ENCODE results near the gene BBIP1. TPM values are rescaled to one million over a fixed set of nuclear protein-coding genes. Genes with fewer than 3 reads are reported as not detected.
A peak's percentile ranks its signal among the peaks of the same experiment; 100 is the strongest.

Gene BBIP1
- total RNA-seq, 1 experiment from 2014 or later: 46.9 TPM

- no TSS peak for BruUV-seq (replicated peaks)
- CTCF ChIA-PET: interaction anchor here (0.6 to 1.4 kb wide), 3 partner anchors 24 to 1217 kb away, joined by 3 read pairs; no protein-coding TSS in a partner anchor
Measured at GRCh38 chr10:110919971-110920881, 1.2 kb upstream of the BBIP1 start.

DNA sequence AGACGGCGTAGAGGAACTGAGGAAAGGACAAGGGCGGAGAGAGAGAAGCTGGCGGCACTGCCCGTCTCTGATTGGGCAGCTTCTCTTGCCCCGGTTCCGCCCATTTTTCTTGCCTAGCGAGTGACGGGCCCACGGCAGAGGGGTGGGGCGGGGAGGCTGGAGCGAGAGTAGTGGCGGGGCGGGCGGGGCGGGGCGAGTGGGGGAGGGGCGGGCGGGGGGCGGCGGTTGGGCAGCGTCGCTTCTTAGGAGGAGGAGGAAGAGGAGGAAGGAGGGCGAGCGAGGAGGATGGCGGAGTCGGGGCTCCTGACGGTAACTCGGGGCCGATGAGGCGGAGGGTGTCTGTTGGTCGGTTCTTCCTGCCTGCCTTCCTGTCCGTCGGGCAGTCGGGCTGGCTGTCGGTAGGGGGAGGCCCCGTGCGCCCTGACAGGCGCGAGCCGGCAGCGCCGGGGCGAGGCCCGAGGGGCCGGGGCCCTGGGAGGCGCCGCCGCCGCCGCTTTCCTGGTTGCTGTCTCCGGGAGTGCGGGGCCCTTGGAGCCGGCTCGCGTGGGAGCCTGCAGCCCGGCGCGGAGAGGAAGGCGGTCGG lies 460 bp upstream of the BBIP1 start, which contains the start of gene SHOC2:
Gene SHOC2 (plus strand): TSS at position 256 of the 583 bp plus-strand sequence. CDS start 44,755 bp downstream, outside the sequence.
- H3K27me3 Mint-ChIP-seq (ENCODE audit: insufficient read depth, unreplicated experiment): no peaks in the 10 kb centered on the region
- POLR2A ChIA-PET: interaction anchor here (0.6 to 5.5 kb wide), 30 partner anchors 8 to 615 kb away, joined by 3 to 129 read pairs (median 4); partner anchors contain the start of gene SMNDC1
- H3K4me3 Mint-ChIP-seq (ENCODE audit: unreplicated experiment): peak within 1 kb of the TSS; percentile 89
- no TSS peak for BruUV-seq (replicated peaks)
- H3K36me3 Mint-ChIP-seq (ENCODE audit: insufficient read depth, unreplicated experiment): peaks cover 18% of the 10 kb centered on the region
- no peaks in the 10 kb centered on the region for H3K9me3 Mint-ChIP-seq (ENCODE audit: unreplicated experiment)
- peak; percentile 13 for TF ChIP-seq CTCF (IDR thresholded peaks at IDR 0.05; ENCODE audit: unreplicated experiment)
- intact Hi-C loops (cut with micrococcal nuclease): loop anchor here (2.0 kb wide), 1 partner anchor 17 kb away; no protein-coding TSS in a partner anchor
- peak within 1 kb of the TSS; percentile 100 for H3K27ac Mint-ChIP-seq (ENCODE audit: low read depth, unreplicated experiment)
- peaks cover 28% of the 10 kb centered on the region for H3K4me1 Mint-ChIP-seq (ENCODE audit: insufficient read depth, unreplicated experiment)
- DNase-seq (ENCODE audit: unreplicated experiment): no peak
- CTCF ChIA-PET: no interaction called here

More at GRCh38 chr10:110919971-110920881, 1.2 kb upstream of the BBIP1 start:
- Mint-ChIP-seq H3K9me3 (ENCODE audit: unreplicated experiment) (no peaks in the 10 kb centered on the region), H3K27me3 (ENCODE audit: insufficient read depth, unreplicated experiment) (no peaks in the 10 kb centered on the region), H3K4me3 (ENCODE audit: unreplicated experiment) (peak overlapping the region; percentile 89), H3K4me1 (ENCODE audit: insufficient read depth, unreplicated experiment) (peaks cover 28% of the 10 kb centered on the region), H3K36me3 (ENCODE audit: insufficient read depth, unreplicated experiment) (peaks cover 16% of the 10 kb centered on the region), H3K27ac (ENCODE audit: low read depth, unreplicated experiment) (peak overlapping the region; percentile 100)
- intact Hi-C loops (cut with micrococcal nuclease): loop anchor here (2.0 to 5.0 kb wide), 2 partner anchors 17 to 117 kb away; no protein-coding TSS in a partner anchor
- peak; percentile 58 for DNase-seq (ENCODE audit: unreplicated experiment)
- TF ChIP-seq CTCF (IDR thresholded peaks at IDR 0.05; ENCODE audit: unreplicated experiment): no peak
- POLR2A ChIA-PET: interaction anchor here (0.6 to 4.0 kb wide), 26 partner anchors 8 to 1535 kb away, joined by 3 to 17 read pairs (median 3); no protein-coding TSS in a partner anchor

DNA sequence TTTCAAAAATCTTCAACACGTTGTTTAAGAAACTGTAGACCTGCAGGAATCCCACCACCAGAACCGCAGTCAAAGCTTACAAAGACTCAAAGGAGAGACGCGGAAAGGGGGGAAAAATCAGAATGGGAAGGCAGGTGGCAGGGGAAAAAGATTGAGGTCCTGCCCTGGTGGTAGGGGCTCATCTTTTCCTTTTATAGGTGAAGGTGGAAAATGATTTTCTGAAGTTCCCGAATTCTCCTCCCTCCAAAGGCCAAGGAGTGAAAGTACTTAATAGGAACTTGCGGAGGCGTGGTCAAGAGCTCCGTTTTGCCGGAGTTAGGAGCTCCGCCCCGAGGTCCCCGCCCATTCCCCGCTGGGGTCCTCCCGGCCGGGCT lies 724 bp downstream of the BBIP1 start:
- H3K4me1 Mint-ChIP-seq (ENCODE audit: insufficient read depth, unreplicated experiment): peaks cover 21% of the 10 kb centered on the region
- H3K9me3 Mint-ChIP-seq (ENCODE audit: unreplicated experiment): no peaks in the 10 kb centered on the region
- intact Hi-C loops (cut with micrococcal nuclease): loop anchor here (1.0 to 2.0 kb wide), 2 partner anchors 15 to 172 kb away; no protein-coding TSS in a partner anchor
- H3K4me3 Mint-ChIP-seq (ENCODE audit: unreplicated experiment): peak overlapping the region; percentile 89
- ChIA-PET POLR2A (interaction anchor here (0.6 to 5.5 kb wide), 39 partner anchors 9 to 1266 kb away, joined by 3 to 129 read pairs (median 4); partner anchors contain the start of genes PDCD4 and SMNDC1), CTCF (interaction anchor here (0.6 to 1.4 kb wide), 5 partner anchors 12 to 613 kb away, joined by 3 to 5 read pairs (median 3); no protein-coding TSS in a partner anchor)
- peaks cover 18% of the 10 kb centered on the region for H3K36me3 Mint-ChIP-seq (ENCODE audit: insufficient read depth, unreplicated experiment)
- peak; percentile 95 for DNase-seq (ENCODE audit: unreplicated experiment)
- no peaks in the 10 kb centered on the region for H3K27me3 Mint-ChIP-seq (ENCODE audit: insufficient read depth, unreplicated experiment)
- H3K27ac Mint-ChIP-seq (ENCODE audit: low read depth, unreplicated experiment): peak overlapping the region; percentile 100
- no peak for TF ChIP-seq CTCF (IDR thresholded peaks at IDR 0.05; ENCODE audit: unreplicated experiment)
- no TSS peak for BruUV-seq (replicated peaks)

Data from MCF 10A (cell line).